ENCODE results near the gene RPS6KA6.
A peak's percentile ranks its signal among the peaks of the same experiment; 100 is the strongest.

Gene RPS6KA6

GRCh38 chrX:84189125-84189524, 1.1 kb upstream of the RPS6KA6 start:
- Histone ChIP-seq H3K9me3 (ENCODE audit: control insufficient read depth in 1 of 2, low read length in 2 of 2) (no peaks in the 10 kb centered on the region), H3K27ac (ENCODE audit: low read length) (no peak overlapping the region), H3K36me3 (ENCODE audit: control insufficient read depth in 1 of 2, insufficient read depth in 2 of 2, low read length in 2 of 2) (no peaks in the 10 kb centered on the region), H3K4me1 (ENCODE audit: control insufficient read depth in 1 of 2, insufficient read depth in 2 of 2, low read length in 2 of 2) (no peaks in the 10 kb centered on the region), H3K27me3 (ENCODE audit: low read depth, low read length) (no peaks in the 10 kb centered on the region), H3K4me3 (ENCODE audit: low read depth in 1 of 2, low read length in 2 of 2) (no peak overlapping the region)

GRCh38 chrX:84188320-84188834, 378 bp upstream of the RPS6KA6 start:
- no peaks in the 10 kb centered on the region for H3K36me3 ChIP-seq (ENCODE audit: control insufficient read depth in 1 of 2, insufficient read depth in 2 of 2, low read length in 2 of 2)
- no peaks in the 10 kb centered on the region for H3K4me1 ChIP-seq (ENCODE audit: control insufficient read depth in 1 of 2, insufficient read depth in 2 of 2, low read length in 2 of 2)
- H3K27ac ChIP-seq (ENCODE audit: low read length), result no peak overlapping the region
- no peaks in the 10 kb centered on the region for H3K9me3 ChIP-seq (ENCODE audit: control insufficient read depth in 1 of 2, low read length in 2 of 2)
- no peaks in the 10 kb centered on the region for H3K27me3 ChIP-seq (ENCODE audit: low read depth, low read length)
- peak overlapping the region in 1 of 2 donors; percentile 74 for H3K4me3 ChIP-seq (ENCODE audit: low read depth in 1 of 2, low read length in 2 of 2)

- H3K4me1 ChIP-seq (ENCODE audit: control insufficient read depth in 1 of 2, insufficient read depth in 2 of 2, low read length in 2 of 2), result no peaks in the 10 kb centered on the region
- no peaks in the 10 kb centered on the region for H3K27me3 ChIP-seq (ENCODE audit: low read depth, low read length)
- H3K27ac ChIP-seq (ENCODE audit: low read length), result no peak overlapping the region
- no peaks in the 10 kb centered on the region for H3K9me3 ChIP-seq (ENCODE audit: control insufficient read depth in 1 of 2, low read length in 2 of 2)
- H3K4me3 ChIP-seq (ENCODE audit: low read depth in 1 of 2, low read length in 2 of 2), result peak overlapping the region; percentile 65 to 74
- H3K36me3 ChIP-seq (ENCODE audit: control insufficient read depth in 1 of 2, insufficient read depth in 2 of 2, low read length in 2 of 2), result no peaks in the 10 kb centered on the region
These were observed 1.1 kb downstream of the RPS6KA6 start for GRCh38 chrX:84186603-84187532.

GRCh38 chrX:84182516-84182915, 5.5 kb downstream of the RPS6KA6 start:
- Histone ChIP-seq H3K9me3 (ENCODE audit: control insufficient read depth in 1 of 2, low read length in 2 of 2) (no peaks in the 10 kb centered on the region), H3K4me3 (ENCODE audit: low read depth in 1 of 2, low read length in 2 of 2) (no peak overlapping the region), H3K27ac (ENCODE audit: low read length) (no peak overlapping the region), H3K4me1 (ENCODE audit: control insufficient read depth in 1 of 2, insufficient read depth in 2 of 2, low read length in 2 of 2) (no peaks in the 10 kb centered on the region), H3K27me3 (ENCODE audit: low read depth, low read length) (no peaks in the 10 kb centered on the region), H3K36me3 (ENCODE audit: control insufficient read depth in 1 of 2, insufficient read depth in 2 of 2, low read length in 2 of 2) (no peaks in the 10 kb centered on the region)

- Histone ChIP-seq H3K27ac (ENCODE audit: low read length) (no peak overlapping the region), H3K9me3 (ENCODE audit: control insufficient read depth in 1 of 2, low read length in 2 of 2) (no peaks in the 10 kb centered on the region), H3K36me3 (ENCODE audit: control insufficient read depth in 1 of 2, insufficient read depth in 2 of 2, low read length in 2 of 2) (no peaks in the 10 kb centered on the region), H3K27me3 (ENCODE audit: low read depth, low read length) (no peaks in the 10 kb centered on the region), H3K4me1 (ENCODE audit: control insufficient read depth in 1 of 2, insufficient read depth in 2 of 2, low read length in 2 of 2) (no peaks in the 10 kb centered on the region), H3K4me3 (ENCODE audit: low read depth in 1 of 2, low read length in 2 of 2) (no peak overlapping the region)
These were observed 12.0 kb downstream of the RPS6KA6 start for GRCh38 chrX:84175958-84176357.

- Histone ChIP-seq H3K9me3 (ENCODE audit: control insufficient read depth in 1 of 2, low read length in 2 of 2) (no peaks in the 10 kb centered on the region), H3K4me3 (ENCODE audit: low read depth in 1 of 2, low read length in 2 of 2) (no peak overlapping the region), H3K27me3 (ENCODE audit: low read depth, low read length) (no peaks in the 10 kb centered on the region), H3K27ac (ENCODE audit: low read length) (no peak overlapping the region), H3K4me1 (ENCODE audit: control insufficient read depth in 1 of 2, insufficient read depth in 2 of 2, low read length in 2 of 2) (no peaks in the 10 kb centered on the region), H3K36me3 (ENCODE audit: control insufficient read depth in 1 of 2, insufficient read depth in 2 of 2, low read length in 2 of 2) (no peaks in the 10 kb centered on the region)
These were observed 12.7 kb downstream of the RPS6KA6 start for GRCh38 chrX:84175274-84175673.

GRCh38 chrX:84174348-84174747, 13.7 kb downstream of the RPS6KA6 start:
- Histone ChIP-seq H3K36me3 (ENCODE audit: control insufficient read depth in 1 of 2, insufficient read depth in 2 of 2, low read length in 2 of 2) (no peaks in the 10 kb centered on the region), H3K4me3 (ENCODE audit: low read depth in 1 of 2, low read length in 2 of 2) (no peak overlapping the region), H3K27ac (ENCODE audit: low read length) (no peak overlapping the region), H3K9me3 (ENCODE audit: control insufficient read depth in 1 of 2, low read length in 2 of 2) (no peaks in the 10 kb centered on the region), H3K27me3 (ENCODE audit: low read depth, low read length) (no peaks in the 10 kb centered on the region), H3K4me1 (ENCODE audit: control insufficient read depth in 1 of 2, insufficient read depth in 2 of 2, low read length in 2 of 2) (no peaks in the 10 kb centered on the region)

GRCh38 chrX:84170931-84171330, 17.1 kb downstream of the RPS6KA6 start:
- H3K36me3 ChIP-seq (ENCODE audit: control insufficient read depth in 1 of 2, insufficient read depth in 2 of 2, low read length in 2 of 2), result no peaks in the 10 kb centered on the region
- H3K9me3 ChIP-seq (ENCODE audit: control insufficient read depth in 1 of 2, low read length in 2 of 2), result no peaks in the 10 kb centered on the region
- H3K27me3 ChIP-seq (ENCODE audit: low read depth, low read length), result no peaks in the 10 kb centered on the region
- no peak overlapping the region for H3K4me3 ChIP-seq (ENCODE audit: low read depth in 1 of 2, low read length in 2 of 2)
- H3K4me1 ChIP-seq (ENCODE audit: control insufficient read depth in 1 of 2, insufficient read depth in 2 of 2, low read length in 2 of 2), result no peaks in the 10 kb centered on the region
- H3K27ac ChIP-seq (ENCODE audit: low read length), result no peak overlapping the region

GRCh38 chrX:84168574-84168973, 19.4 kb downstream of the RPS6KA6 start:
- Histone ChIP-seq H3K4me3 (ENCODE audit: low read depth in 1 of 2, low read length in 2 of 2) (no peak overlapping the region), H3K9me3 (ENCODE audit: control insufficient read depth in 1 of 2, low read length in 2 of 2) (no peaks in the 10 kb centered on the region), H3K4me1 (ENCODE audit: control insufficient read depth in 1 of 2, insufficient read depth in 2 of 2, low read length in 2 of 2) (no peaks in the 10 kb centered on the region)

GRCh38 chrX:84168095-84168494, 19.9 kb downstream of the RPS6KA6 start:
- no peaks in the 10 kb centered on the region for H3K4me1 ChIP-seq (ENCODE audit: control insufficient read depth in 1 of 2, insufficient read depth in 2 of 2, low read length in 2 of 2)
- no peak overlapping the region for H3K4me3 ChIP-seq (ENCODE audit: low read depth in 1 of 2, low read length in 2 of 2)
- H3K27me3 ChIP-seq (ENCODE audit: low read depth, low read length), result no peaks in the 10 kb centered on the region
- no peaks in the 10 kb centered on the region for H3K36me3 ChIP-seq (ENCODE audit: control insufficient read depth in 1 of 2, insufficient read depth in 2 of 2, low read length in 2 of 2)
- H3K9me3 ChIP-seq (ENCODE audit: control insufficient read depth in 1 of 2, low read length in 2 of 2), result no peaks in the 10 kb centered on the region
- H3K27ac ChIP-seq (ENCODE audit: low read length), result no peak overlapping the region

More at GRCh38 chrX:84168574-84168973, 19.4 kb downstream of the RPS6KA6 start:
- H3K27me3 ChIP-seq (ENCODE audit: low read depth, low read length), result no peaks in the 10 kb centered on the region
- H3K27ac ChIP-seq (ENCODE audit: low read length), result no peak overlapping the region
- no peaks in the 10 kb centered on the region for H3K36me3 ChIP-seq (ENCODE audit: control insufficient read depth in 1 of 2, insufficient read depth in 2 of 2, low read length in 2 of 2)

GRCh38 chrX:84165711-84166110, 22.3 kb downstream of the RPS6KA6 start:
- no peaks in the 10 kb centered on the region for H3K27me3 ChIP-seq (ENCODE audit: low read depth, low read length)
- no peaks in the 10 kb centered on the region for H3K9me3 ChIP-seq (ENCODE audit: control insufficient read depth in 1 of 2, low read length in 2 of 2)
- no peaks in the 10 kb centered on the region for H3K4me1 ChIP-seq (ENCODE audit: control insufficient read depth in 1 of 2, insufficient read depth in 2 of 2, low read length in 2 of 2)
- no peak overlapping the region for H3K4me3 ChIP-seq (ENCODE audit: low read depth in 1 of 2, low read length in 2 of 2)
- H3K36me3 ChIP-seq (ENCODE audit: control insufficient read depth in 1 of 2, insufficient read depth in 2 of 2, low read length in 2 of 2), result no peaks in the 10 kb centered on the region
- no peak overlapping the region for H3K27ac ChIP-seq (ENCODE audit: low read length)
